GM19463 (cell line): ENCODE results near the gene ARHGEF4.

Experiments used
- ATAC-seq: cut with Tn5 transposase; IDR thresholded peaks from one replicate; pipeline ENCODE4 v1.9.1; 2021; ENCODE audit warnings: mild to moderate bottlenecking, moderate library complexity; ENCODE audit not compliant: unreplicated experiment

ARHGEF4 gene

DNA sequence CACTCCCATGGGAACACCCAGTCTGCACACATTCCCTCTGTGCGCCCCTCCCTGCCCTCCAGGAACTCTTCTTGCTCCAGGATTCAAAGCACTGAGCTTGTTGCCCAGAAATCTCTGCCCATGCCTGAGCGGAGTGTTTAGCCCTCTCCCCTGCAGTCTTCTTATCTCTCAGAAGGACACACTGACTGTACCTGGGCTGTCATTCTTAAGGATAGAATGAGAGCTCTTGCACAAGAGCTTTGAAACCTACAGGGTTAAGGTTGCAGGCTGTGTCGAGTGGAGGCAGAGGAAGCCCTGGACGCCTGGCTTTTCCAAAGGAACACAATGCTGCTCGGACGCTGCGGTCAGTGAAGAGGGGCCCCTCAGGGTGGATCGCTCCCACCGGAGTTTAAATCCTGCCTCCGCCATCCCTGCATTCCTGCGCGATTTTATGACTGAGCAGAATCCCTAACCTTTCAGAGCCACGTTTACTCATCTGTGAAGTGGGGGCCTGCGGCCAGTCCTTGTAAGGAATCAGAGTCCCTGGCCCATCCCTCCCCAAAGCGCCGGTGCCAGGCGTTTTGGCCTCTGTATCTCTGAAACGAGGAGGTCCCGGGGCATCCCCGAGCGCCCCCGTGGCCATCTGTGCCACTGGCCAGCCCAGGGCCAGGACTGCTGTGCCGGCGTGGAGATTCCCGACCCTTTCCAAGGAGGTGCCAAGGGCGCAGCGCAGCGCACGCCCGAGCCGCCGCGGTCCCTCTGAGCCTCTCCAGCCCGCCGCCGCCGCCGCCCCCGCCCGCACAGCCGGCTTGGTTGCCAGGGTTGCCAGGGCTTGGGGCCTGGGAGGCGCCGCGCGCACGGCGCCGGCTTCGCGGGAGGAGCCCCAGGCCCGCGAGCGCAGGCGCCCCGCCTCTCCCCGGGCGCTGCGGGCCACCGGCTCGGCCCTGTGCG lies 197.7 kb downstream of the ARHGEF4 start:
- no peak for ATAC-seq

- no peak for ATAC-seq
Measured at GRCh38 chr2:131035112-131035825, 198.6 kb downstream of the ARHGEF4 start.

DNA sequence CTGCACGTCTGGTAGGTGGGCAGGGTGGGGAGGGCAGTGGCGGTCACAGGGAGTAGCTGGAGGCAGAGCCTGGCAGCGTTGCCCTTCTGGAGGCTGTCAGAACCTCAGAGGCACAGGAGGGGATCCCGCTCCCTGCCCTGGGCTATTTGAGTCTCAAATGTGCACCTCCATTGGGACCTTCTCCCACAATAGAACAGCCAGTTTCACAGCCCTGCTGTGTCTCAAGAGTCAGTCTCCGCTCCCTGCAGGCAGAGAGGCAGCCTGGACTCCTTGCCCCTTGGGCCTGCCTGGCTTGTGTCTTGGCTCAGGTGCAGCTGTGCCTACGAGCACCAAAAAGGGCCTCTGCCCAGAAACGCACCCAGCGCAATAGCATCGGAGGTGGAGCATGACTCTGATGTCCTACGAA lies 199.1 kb downstream of the ARHGEF4 start:
- no peak for ATAC-seq

DNA sequence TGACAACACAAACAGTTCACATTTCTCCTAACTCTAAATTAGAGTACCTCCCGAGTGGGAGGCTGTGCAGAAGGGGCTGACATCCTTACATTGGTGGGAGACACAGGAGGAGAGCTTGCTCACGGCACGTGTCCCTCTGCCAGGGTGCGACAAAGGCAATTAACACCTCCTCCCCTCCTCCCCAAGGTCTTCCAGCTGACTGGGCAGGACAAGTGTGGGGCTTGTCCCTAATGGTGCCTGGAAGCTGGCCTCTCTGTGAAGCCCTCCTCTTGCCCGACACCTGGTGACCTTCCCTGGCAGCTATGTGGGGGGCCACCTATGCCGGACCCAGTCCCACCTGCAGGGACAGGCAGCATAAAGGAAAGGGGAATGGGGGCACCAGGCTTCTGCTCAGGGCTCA lies 199.6 kb downstream of the ARHGEF4 start:
- ATAC-seq, result no peak

DNA sequence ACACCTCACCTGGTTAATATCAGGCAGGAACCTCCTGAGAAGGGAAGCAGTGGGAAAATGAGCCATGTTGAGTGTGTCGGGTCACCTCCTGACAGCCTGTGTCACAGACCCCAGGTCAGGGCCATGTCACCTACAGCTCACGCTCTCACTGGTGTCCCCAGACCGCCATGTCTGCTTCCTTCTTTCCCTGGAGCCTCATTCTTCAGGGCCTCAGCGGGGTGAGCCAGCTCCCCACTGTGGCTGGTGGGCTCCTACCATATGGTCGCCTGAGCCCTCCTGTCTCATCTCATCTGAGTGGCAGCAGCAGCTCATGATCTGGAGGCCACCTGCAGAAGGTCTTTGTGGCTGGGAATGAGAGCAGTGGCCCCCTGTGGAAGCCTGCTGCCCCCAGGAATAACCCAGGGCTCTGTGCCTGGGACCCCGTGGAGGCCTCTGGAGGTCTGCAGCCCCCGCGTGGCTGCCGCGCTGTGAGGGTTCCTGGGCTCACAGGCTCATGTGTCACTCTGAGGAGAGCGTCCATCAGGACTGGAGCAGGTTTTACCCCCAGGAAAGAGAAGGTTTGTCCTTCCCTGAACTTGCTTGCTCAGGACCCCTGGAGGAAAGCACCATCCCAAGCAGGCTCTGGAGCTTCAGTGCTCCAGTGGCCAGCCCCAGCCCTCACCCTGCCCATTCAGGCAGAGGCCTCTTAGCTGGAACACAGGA lies 200.1 kb downstream of the ARHGEF4 start:
- no peak for ATAC-seq

- no peak for ATAC-seq
Measured at GRCh38 chr2:131037398-131038257, 200.9 kb downstream of the ARHGEF4 start.

DNA sequence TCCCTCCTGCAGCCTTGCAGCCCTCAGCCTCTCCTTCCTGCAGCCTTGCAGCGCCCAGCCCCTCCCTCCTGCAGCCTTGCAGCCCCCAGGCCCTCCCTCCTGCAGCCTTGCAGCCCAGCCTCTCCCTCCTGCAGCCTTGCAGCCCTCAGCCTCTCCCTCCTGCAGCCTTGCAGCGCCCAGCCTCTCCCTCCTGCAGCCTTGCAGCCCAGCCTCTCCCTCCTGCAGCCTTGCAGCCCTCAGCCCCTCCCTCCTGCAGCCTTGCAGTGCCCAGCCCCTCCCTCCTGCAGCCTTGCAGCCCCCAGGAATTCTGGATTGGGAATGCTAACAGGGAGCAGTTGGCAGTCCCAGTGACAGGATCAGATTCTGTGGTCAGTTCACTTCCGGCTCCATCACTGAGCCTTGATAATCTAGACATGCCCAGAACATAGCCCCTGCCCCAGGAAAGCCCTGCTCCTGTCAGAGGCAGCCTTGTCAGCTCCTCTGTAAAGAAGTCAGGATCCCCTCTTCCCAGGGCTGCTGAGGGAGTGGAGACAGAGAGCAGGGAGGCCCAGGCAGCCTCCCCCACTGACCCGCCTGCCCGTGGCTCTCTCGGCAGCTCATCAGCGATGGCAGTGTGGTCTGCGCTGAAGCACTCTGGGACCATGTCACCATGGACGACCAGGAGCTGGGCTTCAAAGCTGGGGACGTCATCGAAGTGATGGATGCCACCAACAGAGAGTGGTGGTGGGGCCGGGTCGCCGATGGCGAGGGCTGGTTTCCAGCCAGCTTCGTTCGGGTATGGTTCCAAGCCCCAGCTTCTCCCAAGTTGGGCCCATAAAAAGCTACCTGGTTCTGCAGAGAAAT lies 201.8 kb downstream of the ARHGEF4 start:
- ATAC-seq, result no peak

DNA sequence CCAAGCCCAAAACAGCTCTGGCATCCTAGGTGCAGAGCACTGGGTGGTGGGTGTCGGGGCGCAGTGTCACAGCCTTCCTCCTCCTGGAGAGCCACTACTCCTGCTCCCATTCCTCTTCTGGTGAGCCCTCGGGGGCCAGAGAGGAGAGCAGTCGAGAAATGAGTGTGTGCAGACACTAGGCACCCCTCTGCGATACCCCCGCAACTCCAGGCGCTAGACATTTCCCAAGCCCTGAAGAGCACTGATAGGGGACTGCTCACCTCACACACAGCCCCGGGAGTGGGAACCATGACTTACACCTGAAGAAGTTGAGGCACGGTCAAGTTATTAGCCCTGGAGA lies 202.4 kb downstream of the ARHGEF4 start:
- ATAC-seq, result no peak

DNA sequence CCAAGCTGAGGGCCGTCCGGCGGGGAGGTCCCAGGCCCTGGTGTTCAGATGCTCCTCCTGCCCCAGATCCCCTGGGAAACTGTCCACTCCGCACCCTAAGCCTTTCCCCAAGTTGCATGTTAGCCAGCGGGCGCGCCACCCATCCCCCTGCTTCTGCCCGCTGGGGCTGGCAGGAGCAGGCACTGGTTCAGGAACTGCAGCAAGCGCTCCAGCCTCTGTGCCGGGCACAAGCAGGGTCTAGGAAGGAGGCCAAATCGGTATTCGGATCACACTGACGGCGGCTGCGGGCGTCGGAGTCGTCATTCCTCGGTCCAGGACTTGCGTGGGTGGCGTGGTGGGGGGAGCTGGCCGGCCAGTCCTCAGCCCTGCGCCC lies 202.8 kb downstream of the ARHGEF4 start:
- ATAC-seq, result no peak

DNA sequence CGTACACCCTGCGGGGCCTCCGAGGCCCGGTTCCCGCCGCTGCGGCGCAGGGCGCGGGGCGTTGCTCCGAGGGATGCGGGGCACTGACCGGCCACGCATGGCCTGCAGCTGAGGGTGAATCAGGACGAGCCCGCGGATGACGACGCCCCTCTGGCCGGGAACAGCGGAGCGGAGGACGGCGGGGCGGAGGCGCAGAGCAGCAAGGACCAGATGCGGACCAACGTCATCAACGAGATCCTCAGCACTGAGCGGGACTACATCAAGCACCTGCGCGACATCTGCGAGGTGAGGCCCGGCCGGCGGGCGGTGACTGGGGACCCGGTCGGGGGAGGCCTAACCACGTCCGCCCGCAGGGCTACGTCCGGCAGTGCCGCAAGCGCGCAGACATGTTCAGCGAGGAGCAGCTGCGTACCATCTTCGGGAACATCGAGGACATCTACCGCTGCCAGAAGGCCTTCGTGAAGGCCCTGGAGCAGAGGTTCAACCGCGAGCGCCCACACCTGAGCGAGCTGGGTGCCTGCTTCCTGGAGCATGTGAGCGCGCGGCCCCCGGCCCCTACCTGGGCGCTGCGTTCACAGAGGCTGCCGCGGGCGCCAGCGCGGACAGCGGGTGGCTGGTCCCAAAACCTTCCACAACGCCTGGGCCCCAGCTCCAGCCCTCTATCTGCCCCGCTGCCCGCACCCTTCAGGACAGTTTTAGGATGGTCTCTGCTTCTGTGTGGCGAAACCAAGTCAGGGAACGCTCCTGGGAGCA lies 203.4 kb downstream of the ARHGEF4 start:
- ATAC-seq, result no peak

DNA sequence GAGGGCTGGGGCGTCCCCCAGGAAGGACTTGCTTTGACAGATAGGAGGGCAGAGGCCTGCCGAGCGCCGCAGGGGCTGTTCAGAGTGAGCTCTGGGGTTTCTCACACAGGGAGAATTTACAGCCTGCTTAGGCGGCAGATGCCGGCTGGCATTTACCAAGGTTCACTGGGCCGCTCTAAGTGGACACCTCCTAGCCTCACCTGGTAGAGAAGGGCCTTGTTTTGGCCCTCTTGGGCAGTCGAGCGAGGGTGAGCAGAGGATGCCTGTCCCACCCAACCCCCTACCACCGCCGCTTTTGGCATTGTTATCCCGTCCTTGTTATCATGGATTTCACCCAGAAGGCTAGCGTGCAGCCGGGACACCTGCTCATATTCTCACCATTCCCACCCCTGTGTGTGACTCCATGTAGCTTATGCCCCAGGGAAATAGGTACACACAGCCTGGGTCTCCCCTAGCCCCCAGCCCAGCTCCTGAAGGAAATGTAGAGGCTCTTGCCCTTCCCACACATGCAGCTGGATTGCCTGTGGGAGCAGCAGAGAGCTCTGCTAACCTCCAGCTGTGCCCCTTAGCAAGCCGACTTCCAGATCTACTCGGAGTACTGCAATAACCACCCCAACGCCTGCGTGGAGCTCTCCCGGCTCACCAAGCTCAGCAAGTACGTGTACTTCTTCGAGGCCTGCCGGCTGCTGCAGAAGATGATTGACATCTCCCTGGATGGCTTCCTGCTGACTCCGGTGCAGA lies 204.1 kb downstream of the ARHGEF4 start:
- ATAC-seq, result no peak

DNA sequence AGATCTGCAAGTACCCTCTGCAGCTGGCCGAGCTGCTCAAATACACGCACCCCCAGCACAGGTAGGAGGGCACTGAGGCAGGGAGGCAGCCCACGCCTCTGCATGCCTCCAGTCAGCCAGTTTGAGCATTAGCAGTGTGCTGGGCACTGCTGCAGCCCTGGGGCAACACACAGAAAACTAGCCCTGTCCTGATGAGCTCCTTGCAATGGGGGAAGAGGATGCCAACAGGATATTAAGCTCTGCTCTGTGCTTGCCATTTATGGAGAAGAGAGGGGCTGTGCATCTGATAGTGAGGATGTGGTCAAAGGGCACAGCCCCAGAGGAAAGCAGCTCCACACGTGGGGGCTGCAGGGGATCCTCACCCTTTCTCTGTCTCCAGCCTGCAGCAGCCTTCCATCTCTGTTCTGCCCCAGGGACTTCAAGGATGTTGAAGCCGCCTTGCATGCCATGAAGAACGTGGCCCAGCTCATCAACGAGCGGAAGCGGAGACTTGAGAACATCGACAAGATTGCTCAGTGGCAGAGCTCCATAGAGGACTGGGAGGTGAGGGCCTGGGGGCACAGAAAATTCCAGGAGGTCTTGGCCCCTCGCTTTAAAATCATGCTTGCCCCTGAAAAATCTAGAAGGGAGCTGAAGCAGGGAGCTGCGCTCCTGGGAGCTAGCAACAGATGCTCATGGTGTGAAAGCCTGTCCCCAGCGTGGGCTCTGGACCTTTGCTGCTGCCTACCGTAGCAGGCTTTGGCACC lies 204.9 kb downstream of the ARHGEF4 start:
- no peak for ATAC-seq

DNA sequence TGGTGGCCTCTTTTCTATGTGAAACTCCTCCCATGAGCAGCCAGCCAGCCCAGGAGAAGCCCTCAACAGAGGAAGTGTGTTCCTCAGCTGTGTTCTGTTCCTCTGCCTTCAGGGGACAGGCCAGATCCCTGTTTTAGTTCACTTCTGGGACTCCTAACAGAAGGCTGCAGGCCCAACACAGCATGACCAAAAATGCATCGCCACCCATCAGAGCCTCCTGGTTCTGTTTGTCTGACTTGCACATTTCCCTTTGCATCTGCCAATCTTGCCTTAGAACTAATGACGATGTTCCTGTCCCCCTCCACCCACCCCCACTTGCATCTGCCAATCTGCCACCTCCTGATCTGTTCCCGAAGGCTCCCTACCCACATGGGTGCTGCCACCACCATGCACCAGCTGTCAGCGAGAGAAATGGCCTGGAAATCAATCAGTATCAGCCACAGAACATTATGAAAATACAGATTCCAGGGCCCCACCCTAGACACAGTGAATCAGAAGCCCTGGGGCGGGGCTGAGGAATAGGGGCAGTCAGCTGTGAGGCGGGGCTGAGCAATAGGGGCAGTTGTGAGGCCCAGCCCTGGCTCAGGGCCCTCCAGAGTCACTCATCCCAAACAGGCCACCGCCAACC lies 205.5 kb downstream of the ARHGEF4 start:
- ATAC-seq, result no peak

DNA sequence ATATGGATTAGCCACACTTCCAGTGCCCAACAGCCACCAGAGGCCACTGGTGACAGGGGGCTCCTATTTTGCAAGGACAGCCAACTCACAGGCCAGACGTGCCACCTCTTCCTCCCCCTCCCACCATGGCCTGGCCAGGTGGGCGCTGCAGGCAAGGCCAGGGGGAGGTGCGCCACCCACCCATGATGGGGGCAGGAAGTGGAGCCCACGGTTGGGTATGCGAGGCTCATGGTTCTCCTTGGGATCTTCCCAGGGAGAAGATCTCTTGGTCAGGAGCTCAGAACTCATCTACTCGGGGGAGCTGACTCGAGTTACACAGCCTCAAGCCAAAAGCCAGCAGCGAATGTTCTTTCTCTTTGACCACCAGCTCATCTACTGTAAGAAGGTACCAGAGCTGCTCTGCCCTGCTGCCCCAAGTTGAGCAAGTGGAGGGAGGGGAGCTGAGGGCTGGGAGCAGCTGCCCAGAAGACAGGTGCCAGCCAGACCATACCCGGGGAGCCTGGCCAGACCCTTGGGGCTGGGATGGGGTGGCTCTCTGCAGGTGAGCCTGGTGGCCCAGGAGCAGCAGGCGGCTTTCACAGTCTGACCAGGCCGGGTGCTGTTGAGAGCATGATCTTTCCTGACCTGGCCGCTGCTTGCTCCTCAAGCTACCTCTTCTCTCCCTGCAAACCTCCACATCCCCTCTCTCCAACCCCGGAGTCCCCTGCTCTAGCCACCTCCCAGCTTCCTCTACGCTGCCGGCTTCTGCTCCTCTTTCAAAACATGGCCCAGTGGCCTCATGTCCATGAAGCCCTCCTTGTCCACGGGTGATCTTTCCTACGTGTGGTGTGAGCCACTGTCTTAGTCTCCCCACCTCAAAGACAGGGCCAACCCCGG lies 206.7 kb downstream of the ARHGEF4 start:
- no peak for ATAC-seq

DNA sequence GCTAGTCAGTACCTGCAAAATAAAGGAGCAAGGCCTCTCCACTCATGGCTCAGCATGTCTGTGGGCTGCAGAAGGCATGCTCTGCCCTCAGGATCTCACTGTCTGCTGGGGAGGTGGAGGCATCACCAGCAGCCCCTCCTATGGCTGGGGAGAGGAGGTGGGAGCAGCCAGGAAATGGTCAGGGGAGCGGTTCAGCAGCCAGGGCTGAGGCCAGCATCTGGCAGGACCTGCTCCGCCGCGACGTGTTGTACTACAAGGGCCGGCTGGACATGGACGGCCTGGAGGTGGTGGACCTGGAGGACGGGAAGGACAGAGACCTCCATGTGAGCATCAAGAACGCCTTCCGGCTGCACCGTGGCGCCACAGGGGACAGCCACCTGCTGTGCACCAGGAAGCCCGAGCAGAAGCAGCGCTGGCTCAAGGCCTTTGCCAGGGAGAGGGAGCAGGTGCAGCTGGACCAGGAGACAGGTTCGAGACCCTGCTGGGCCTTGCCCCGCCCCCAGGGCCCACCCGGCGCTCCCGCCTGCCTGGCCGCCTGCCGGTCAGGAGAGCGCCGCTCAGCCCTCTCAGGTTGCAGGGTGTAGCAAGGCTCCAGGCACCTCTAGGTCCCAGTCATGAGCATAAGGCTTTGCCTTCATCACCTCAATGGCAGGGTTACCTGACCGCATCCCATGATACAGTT lies 207.5 kb downstream of the ARHGEF4 start:
- ATAC-seq, result no peak

- no peak for ATAC-seq
Measured at GRCh38 chr2:131044757-131045150, 208.0 kb downstream of the ARHGEF4 start.
